Activated CD4-positive, alpha-beta T cell treated with anti-CD3 and anti-CD28 coated beads for 4 hours (primary cell): ENCODE measurements around the gene ME2.
"Not testable (repeated sequence)": the region's sequence is repeated elsewhere in the genome, so short reads cannot be mapped to it uniquely, and the experiment has no call there.

ENCODE experiments used
- DNase-seq, 2 donors: peaks; one replicate each; pipeline ENCODE4 v3.0.0-alpha.2; 2020

Gene ME2

GRCh38 chr18:50928551-50928950 is 49.6 kb downstream of the ME2 start:
- no peak for DNase-seq

DNA sequence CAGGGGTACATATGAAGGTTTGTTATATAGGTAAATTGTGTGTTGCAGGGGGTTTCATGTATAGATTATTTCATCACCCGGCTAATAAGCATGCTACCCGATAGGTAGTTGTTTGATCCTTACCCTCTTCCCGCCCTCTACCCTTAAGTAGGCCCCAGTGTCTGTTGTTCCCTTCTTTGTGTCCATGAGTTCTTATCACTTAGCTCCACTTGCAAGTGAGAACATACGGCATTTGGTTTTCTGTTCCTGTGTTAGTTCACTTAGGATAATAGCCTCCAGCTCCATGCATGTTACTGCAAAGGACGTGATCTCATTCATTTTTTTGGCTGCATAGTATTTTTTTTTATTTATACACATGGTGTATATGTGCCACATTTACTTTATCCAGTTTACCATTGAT is 54.8 kb downstream of the ME2 start:
- no peak for DNase-seq

DNA sequence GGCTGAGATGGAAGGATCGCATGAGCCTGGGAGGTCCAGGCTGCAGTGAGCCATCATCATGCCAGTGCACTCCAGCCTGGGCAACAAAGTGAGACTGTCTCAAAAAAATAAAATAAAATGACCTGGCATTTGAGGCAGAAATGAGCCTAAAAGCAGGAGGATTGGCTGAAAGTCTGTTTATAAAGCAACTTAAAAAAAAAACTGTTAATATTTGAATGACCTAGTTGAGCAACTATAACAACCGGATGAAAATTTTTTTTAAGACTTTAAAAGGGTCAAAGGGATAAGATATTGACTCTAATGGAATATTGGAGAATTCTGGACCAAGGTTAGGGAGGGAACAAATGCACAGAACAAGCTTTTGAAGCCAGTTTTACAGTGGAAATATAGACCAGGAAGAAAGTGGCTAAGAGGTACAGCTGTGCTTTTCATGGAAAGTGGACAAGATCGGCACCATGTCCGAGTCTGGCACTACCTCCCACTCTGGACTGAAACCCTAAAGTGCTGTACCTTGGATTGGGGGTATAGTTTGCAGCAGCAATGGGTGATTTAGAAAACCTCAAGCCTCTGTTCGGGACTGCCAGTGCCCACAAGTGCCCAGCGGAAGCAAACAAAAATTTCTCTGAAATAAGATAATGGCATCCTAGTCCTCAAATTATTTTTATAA is 55.8 kb downstream of the ME2 start:
- DNase-seq: no peak

GRCh38 chr18:50935493-50936191 is 56.7 kb downstream of the ME2 start:
- DNase-seq: no peak

DNA sequence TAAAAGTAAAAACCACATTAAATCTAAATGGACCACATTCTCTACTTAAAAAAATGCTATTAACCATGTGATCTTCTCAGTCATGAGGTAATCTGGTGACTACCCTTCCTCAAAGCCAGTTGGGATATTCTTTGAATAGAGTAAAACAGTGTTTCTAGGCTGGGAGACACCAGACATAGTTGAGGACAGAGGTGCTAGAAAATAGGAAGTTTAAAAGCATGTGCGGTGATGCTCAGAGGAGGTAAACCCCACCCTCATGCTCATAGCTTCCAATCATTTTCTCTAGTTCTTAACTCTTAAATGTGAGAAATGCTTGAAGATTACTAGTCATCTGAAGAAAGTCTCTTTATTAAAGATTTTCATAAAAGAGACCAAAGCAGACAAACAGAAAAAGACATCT is 58.3 kb downstream of the ME2 start:
- DNase-seq: no peak

DNA sequence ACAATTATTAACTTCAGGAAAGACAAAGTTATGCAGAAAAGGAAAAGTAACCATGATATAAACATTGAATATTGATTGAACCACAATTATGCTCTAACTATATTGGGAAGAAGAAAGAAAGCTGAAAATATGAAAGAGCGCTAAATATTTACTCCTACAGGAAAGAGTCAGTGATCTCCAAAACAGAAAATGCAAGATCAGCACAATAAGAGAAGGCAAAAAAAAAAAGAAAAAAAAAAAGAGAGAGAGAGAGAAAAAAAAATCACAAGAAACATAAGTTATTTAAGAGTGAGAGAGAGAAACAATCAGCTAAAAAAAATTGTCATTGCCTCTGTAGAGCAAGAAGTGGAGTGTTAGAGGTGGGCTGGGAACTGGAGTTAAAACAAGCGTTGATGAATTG is 60.0 kb downstream of the ME2 start:
- no peak for DNase-seq

DNA sequence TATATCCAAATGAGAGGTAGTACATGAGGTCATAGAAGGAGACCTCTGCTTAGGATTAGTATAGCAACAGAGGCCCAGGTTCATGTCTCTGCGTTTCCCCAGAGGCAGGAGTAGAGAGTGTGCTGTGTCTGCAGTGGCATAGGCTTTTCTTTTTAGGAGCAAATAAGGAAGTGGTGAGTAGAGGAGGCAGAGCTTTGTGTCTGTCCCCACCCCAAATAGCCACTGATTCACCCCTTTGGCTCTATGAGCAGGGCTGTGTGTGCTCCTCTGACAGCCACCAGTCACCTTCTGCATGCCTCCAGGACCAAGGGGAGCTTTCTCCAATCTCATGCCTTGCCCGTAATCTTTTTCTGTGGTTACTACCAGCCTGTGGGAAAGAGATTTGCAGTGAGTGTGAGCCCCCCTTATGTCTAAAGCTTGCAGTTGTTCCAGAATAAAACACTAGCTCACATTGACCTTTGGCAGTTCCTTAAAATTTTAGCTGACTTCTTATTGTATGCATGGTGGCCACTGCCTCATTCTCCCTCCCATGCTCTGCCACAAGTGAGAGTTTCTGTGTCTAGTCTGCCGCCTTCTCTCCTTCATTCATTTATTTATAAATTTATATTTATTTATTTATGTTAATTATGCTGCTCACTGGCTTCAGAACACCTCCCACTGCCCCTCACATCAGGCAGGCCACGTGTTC is 65.5 kb downstream of the ME2 start:
- DNase-seq: no peak

GRCh38 chr18:50945918-50946317 is 67.0 kb downstream of the ME2 start:
- DNase-seq: not testable (repeated sequence)

GRCh38 chr18:50947899-50948298 is 69.0 kb downstream of the ME2 start:
- no peak for DNase-seq

- no peak for DNase-seq
Observed at GRCh38 chr18:50949185-50949584, 70.3 kb downstream of the ME2 start.

DNA sequence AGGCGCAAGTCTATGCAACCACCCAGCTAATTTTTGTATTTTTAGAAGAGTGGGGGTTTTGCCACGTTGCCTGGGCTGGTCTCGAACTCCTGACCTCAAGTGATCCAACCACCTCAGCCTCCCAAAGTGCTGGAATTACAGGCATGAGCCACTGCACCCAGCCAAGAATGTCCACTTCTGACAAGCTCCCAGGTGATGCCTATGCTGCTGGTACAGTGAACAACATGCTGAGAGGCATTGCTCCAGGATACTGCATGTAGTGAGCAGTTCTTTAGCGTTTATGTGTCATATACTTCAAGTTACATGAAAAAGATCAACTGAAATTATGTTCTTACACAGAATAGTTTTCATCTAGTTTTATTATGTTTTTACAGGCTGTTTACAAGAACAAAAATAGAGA is 71.7 kb downstream of the ME2 start:
- no peak for DNase-seq

DNA sequence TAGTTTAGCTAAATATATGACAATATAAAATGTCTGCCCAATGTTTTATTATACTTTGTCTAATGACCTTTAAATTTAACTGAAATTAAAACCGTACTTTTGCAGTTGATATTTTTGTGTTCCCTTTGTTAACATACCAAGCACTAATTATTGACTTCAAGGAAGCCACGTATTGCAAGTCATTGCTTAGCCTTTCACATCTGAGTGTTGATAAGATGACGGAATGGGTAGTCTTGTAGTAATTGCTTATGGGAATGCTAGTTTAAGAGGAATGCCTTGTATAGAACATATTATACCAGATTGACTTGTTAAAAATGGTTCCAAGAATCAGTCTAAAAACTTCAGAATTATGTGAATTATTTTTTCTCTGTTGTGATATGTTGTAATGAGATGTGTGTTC is 74.9 kb downstream of the ME2 start:
- DNase-seq: no peak

GRCh38 chr18:50955253-50955652 is 76.3 kb downstream of the ME2 start:
- no peak for DNase-seq

DNA sequence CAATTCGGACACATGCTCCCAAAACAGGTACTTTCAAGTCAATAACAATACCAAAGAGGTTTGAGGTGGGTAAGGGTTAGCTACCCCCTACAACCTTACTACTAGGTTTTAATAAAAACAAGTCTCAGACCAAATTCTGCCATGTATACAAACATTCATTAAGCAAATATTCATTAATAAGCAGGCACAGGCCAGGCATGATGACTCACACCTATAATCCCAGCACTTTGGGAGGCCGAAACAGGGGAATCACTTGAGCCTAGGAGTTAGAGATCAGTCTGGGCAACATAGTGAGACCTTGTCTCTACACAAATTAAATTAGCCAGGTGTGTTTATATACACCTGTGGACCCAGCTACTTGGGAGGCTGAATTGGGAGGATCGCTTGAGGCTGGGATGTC is 77.2 kb downstream of the ME2 start:
- DNase-seq: no peak

- no peak for DNase-seq
Observed at GRCh38 chr18:50961974-50962373, 83.1 kb downstream of the ME2 start.

- peak; percentile 54 to 57 for DNase-seq
Observed at GRCh38 chr18:50967714-50968661, 89.1 kb downstream of the ME2 start, which contains the start of gene ELAC1. ELAC1 (plus strand) TSS chr18:50968040; CDS start chr18:50974405, 6,365 bp downstream.

GRCh38 chr18:50969448-50969847 is 90.5 kb downstream of the ME2 start:
- DNase-seq: no peak

DNA sequence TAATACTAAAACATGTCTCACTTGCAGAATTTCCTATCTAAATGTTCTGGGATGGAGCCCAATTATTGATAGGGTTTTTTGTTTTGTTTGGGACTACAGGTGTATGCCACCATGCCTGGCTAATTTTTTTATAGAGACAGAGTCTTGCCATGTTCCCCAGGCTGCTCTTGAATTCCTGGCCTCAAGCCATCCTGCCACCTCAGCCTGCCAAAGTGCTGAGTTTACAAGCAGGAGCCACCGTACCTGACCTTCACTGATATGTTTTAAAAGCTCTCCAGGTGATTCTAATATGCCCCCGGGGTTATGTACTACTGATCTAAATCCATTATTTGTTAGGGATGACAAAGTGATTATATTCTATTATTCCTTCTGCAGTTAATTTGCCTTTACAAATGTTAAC is 91.1 kb downstream of the ME2 start:
- no peak for DNase-seq

GRCh38 chr18:50972404-50972803 is 93.5 kb downstream of the ME2 start:
- DNase-seq: not testable (repeated sequence)

GRCh38 chr18:50973367-50974126 is 94.6 kb downstream of the ME2 start:
- no peak for DNase-seq

DNA sequence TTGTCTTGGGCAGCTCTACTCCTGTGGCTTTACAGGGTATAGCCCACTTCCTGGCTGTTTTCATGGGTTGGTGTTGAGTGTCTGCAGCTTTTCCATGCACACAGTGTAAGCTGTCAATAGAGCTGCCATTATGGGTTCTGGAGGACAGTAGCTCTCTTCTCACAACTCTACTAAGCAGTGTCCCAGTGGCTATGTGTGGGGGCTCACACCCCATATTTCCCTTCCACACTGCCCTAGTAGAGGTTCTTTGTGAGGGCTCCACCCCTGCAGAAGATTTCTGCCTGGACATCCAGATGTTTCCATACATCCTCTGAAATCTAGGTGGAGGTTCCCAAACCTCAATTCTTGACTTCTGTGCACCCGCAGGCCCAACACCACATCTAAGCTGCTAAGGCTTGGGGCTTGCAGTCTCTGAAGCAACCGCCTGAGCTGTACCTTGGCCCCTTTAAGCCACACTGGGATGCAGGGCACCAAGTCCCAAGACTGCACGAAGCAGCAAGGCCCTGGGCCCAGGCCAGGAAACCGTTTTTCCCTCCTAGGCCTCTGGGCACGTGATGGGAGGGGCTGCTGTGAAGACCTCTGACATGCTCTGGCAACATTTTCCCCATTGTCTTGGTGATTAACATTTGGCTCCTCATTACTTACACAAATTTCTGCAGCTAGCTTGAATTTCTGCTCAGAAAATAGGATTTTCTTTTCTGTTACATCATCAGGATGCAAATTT is 98.3 kb downstream of the ME2 start:
- no peak for DNase-seq
